Measurements from ENCODE around the gene ENO2. TPM values are rescaled to one million over a fixed set of nuclear protein-coding genes. Genes with fewer than 3 reads are reported as not detected.

The ENO2 gene
- total RNA-seq, 1 experiment from 2014 or later: 166 TPM

DNA sequence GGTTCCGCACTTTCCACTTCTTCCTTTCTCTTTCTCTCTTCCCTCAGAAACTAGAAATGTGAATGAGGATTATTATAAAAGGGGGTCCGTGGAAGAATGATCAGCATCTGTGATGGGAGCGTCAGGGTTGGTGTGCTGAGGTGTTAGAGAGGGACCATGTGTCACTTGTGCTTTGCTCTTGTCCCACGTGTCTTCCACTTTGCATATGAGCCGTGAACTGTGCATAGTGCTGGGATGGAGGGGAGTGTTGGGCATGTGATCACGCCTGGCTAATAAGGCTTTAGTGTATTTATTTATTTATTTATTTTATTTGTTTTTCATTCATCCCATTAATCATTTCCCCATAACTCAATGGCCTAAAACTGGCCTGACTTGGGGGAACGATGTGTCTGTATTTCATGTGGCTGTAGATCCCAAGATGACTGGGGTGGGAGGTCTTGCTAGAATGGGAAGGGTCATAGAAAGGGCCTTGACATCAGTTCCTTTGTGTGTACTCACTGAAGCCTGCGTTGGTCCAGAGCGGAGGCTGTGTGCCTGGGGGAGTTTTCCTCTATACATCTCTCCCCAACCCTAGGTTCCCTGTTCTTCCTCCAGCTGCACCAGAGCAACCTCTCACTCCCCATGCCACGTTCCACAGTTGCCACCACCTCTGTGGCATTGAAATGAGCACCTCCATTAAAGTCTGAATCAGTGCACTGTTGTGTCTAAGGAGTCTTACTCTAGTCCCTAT, 8.8 kb downstream of the ENO2 start:
- Histone ChIP-seq H2BK15ac (ENCODE audit: low read depth, low read length) (no peak overlapping the region), H3K18ac (ENCODE audit: insufficient read length, low read depth, low read length) (no peak overlapping the region), H3K27me3 (ENCODE audit: insufficient read depth, low read length) (no peaks in the 10 kb centered on the region), H3T11ph (ENCODE audit: low read length) (no peak overlapping the region), H3K14ac (ENCODE audit: insufficient read depth, low read length) (no peak overlapping the region), H4K20me1 (ENCODE audit: control insufficient read depth, insufficient read depth, insufficient read length) (no peaks in the 10 kb centered on the region), H3K56ac (ENCODE audit: insufficient read length, low read depth, low read length) (no peak overlapping the region), H3K9me3 (ENCODE audit: control insufficient read depth, low read depth, low read length) (no peaks in the 10 kb centered on the region), H3K23me2 (ENCODE audit: insufficient read length, low read depth, low read length, poor library complexity, severe bottlenecking) (peaks cover 20% of the 10 kb centered on the region), H3K4ac (ENCODE audit: low read depth, low read length) (no peak overlapping the region), H3K79me1 (ENCODE audit: insufficient read depth, low read depth, low read length, poor library complexity, severe bottlenecking) (no peaks in the 10 kb centered on the region), H3K4me1 (ENCODE audit: insufficient read depth, low read length) (peaks cover 3% of the 10 kb centered on the region; the same call in 1 of the 2 replicates), H2BK120ac (ENCODE audit: low read depth, low read length, poor library complexity, severe bottlenecking) (no peak overlapping the region), H3K9ac (ENCODE audit: extremely low read depth, insufficient read length, low read length) (no peak overlapping the region), H4K5ac (ENCODE audit: insufficient read length, low read depth, low read length) (no peak overlapping the region), H2AK5ac (ENCODE audit: insufficient read length, low read length) (no peak overlapping the region), H2AFZ (ENCODE audit: low read length) (no peak overlapping the region), H2BK12ac (ENCODE audit: insufficient read length, low read depth, low read length) (no peak overlapping the region), H2BK20ac (ENCODE audit: low read depth, low read length, poor library complexity, severe bottlenecking) (no peak overlapping the region), H3K23ac (ENCODE audit: insufficient read length, low read depth, low read length) (no peak overlapping the region), H4K8ac (replicated peaks; ENCODE audit: insufficient read length, low read depth, low read length) (no peak overlapping the region), H3K4me2 (ENCODE audit: insufficient read depth, insufficient read length, low read length) (no peak overlapping the region), H4K91ac (ENCODE audit: insufficient read length, low read depth, low read length) (no peak overlapping the region), H3K79me2 (ENCODE audit: insufficient read depth, low read length) (no peaks in the 10 kb centered on the region), H2BK5ac (ENCODE audit: insufficient read length, low read length) (no peak overlapping the region), H3K27ac (ENCODE audit: insufficient read length, low read depth, low read length) (no peak overlapping the region)
- Mint-ChIP-seq H3K4me1 (peaks cover 45 to 49% of the 10 kb centered on the region in 2 experiments), H3K27ac (peak overlapping the region in 2 of 3 experiments; percentile 66 to 99; a peak in 4 of 7 replicates), H3K36me3 (ENCODE audit: insufficient read depth in 1 of 3, low read depth in 3 of 3) (peaks cover 23 to 44% (median 43%) of the 10 kb centered on the region in 3 experiments), H3K9me3 (peaks cover 0 to 2% of the 10 kb centered on the region in 2 experiments; a peak in 1 of 5 replicates), H3K27me3 (ENCODE audit: low read depth) (peaks cover 1% of the 10 kb centered on the region; the same call in 1 of the 2 replicates), H3K4me3 (no peak overlapping the region; a peak in 1 of 5 replicates)
- no peak for DNase-seq
- TF ChIP-seq, protein P1, sequence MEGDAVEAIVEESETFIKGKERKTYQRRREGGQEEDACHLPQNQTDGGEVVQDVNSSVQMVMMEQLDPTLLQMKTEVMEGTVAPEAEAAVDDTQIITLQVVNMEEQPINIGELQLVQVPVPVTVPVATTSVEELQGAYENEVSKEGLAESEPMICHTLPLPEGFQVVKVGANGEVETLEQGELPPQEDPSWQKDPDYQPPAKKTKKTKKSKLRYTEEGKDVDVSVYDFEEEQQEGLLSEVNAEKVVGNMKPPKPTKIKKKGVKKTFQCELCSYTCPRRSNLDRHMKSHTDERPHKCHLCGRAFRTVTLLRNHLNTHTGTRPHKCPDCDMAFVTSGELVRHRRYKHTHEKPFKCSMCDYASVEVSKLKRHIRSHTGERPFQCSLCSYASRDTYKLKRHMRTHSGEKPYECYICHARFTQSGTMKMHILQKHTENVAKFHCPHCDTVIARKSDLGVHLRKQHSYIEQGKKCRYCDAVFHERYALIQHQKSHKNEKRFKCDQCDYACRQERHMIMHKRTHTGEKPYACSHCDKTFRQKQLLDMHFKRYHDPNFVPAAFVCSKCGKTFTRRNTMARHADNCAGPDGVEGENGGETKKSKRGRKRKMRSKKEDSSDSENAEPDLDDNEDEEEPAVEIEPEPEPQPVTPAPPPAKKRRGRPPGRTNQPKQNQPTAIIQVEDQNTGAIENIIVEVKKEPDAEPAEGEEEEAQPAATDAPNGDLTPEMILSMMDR (conservative IDR thresholded peaks at IDR 0.05): no peak
- no CpG with 5 or more reads among the region's 10 CpGs for WGBS (ENCODE audit: extremely low coverage, insufficient read length, low lambda C conversion rate)

Data from H9 (cell line).